Measurements from ENCODE around the gene AMPD1.

DNA sequence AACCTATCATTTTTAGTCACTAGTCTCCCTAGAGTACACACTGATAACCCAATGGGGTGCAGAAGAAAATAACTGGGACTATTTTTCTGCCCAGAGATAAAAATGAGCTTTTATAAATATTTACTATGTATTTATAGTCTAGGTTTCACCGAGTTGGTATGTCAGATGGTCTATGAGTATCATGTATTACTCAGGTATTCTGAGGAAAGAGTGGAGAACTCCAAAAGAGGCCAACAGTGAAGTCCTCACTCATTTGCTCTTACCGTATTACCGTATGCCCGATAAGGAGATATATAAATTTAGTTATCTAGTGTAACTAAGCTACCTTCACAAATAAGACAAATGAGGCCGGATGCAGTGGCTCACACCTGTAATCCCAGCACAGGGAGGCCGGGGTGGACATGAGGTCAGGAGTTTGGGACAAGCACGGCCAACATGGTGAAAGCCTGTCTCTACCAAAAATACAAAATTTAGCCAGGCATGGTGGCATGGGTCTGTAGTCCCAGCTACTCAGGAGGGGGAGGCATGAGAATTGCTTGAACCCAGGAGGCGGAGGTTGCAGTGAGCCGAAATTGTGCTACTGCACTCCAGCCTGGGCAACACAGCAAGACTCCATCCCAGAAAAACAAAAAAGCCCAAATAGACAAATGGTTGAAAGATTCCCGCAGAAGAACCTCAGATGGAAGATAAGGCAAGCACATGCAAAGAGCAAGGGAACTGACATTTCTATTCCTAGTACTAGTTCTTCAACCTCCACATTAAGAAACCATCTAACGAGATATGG is 46.8 kb upstream of the AMPD1 start:
- TF ChIP-seq, protein P1, sequence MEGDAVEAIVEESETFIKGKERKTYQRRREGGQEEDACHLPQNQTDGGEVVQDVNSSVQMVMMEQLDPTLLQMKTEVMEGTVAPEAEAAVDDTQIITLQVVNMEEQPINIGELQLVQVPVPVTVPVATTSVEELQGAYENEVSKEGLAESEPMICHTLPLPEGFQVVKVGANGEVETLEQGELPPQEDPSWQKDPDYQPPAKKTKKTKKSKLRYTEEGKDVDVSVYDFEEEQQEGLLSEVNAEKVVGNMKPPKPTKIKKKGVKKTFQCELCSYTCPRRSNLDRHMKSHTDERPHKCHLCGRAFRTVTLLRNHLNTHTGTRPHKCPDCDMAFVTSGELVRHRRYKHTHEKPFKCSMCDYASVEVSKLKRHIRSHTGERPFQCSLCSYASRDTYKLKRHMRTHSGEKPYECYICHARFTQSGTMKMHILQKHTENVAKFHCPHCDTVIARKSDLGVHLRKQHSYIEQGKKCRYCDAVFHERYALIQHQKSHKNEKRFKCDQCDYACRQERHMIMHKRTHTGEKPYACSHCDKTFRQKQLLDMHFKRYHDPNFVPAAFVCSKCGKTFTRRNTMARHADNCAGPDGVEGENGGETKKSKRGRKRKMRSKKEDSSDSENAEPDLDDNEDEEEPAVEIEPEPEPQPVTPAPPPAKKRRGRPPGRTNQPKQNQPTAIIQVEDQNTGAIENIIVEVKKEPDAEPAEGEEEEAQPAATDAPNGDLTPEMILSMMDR (conservative IDR thresholded peaks at IDR 0.05; ENCODE audit: low read depth, low read length), result no peak
- no peak for TF ChIP-seq EZH2 (IDR thresholded peaks at IDR 0.05; ENCODE audit: borderline replicate concordance, low read depth, low read length, poor library complexity, severe bottlenecking)
